ENCODE results near the gene TAF5L. TPM values are rescaled to one million over a fixed set of nuclear protein-coding genes. Genes with fewer than 3 reads are reported as not detected.

TAF5L gene
- total RNA-seq, 4 donors from 2014 or later, result 20.5 to 30.4 (median 24.6) TPM

GRCh38 chr1:229607370-229607769, 18.6 kb downstream of the TAF5L start:
- Histone ChIP-seq H3K4me1 (no peaks in the 10 kb centered on the region), H3K4me3 (no peak overlapping the region), H3K27ac (no peak overlapping the region), H3K9me3 (no peaks in the 10 kb centered on the region), H3K27me3 (no peaks in the 10 kb centered on the region), H3K36me3 (peaks cover 4 to 99% of the 10 kb centered on the region in 2 donors)
- no peak for TF ChIP-seq POLR2A (IDR thresholded peaks at IDR 0.05)
- TF ChIP-seq CTCF (IDR thresholded peaks at IDR 0.05), result no peak
- no peak for TF ChIP-seq POLR2AphosphoS5 (IDR thresholded peaks at IDR 0.05)
- no peak for TF ChIP-seq EP300 (IDR thresholded peaks at IDR 0.05)
- no peak for ATAC-seq
- WGBS, 2 donors (ENCODE audit: low coverage in 1 of 2), result 75 to 86% methylated on average over 1 to 2 of the region's 2 CpGs

- ATAC-seq, result no peak
- Histone ChIP-seq H3K27ac (no peak overlapping the region), H3K27me3 (no peaks in the 10 kb centered on the region), H3K4me3 (no peak overlapping the region), H3K9me3 (no peaks in the 10 kb centered on the region), H3K36me3 (peaks cover 7 to 74% of the 10 kb centered on the region in 2 donors), H3K4me1 (peaks cover 0 to 19% (median 4%) of the 10 kb centered on the region in 3 donors)
- WGBS, 2 donors (ENCODE audit: low coverage in 1 of 2), result 83 to 88% methylated on average over 7 of the region's 7 CpGs
- TF ChIP-seq EP300 (IDR thresholded peaks at IDR 0.05), result no peak
- TF ChIP-seq CTCF (IDR thresholded peaks at IDR 0.05), result no peak
- no peak for TF ChIP-seq POLR2A (IDR thresholded peaks at IDR 0.05)
These were observed 22.4 kb downstream of the TAF5L start for GRCh38 chr1:229603371-229604005.

- Histone ChIP-seq H3K9me3 (no peaks in the 10 kb centered on the region), H3K27me3 (no peaks in the 10 kb centered on the region), H3K36me3 (peaks cover 7 to 42% of the 10 kb centered on the region in 2 donors), H3K4me1 (peaks cover 15 to 46% (median 16%) of the 10 kb centered on the region in 3 donors), H3K27ac (peak overlapping the region in 3 of 4 donors; percentile 9 to 88 (median 86)), H3K4me3 (no peak overlapping the region)
- TF ChIP-seq POLR2A (IDR thresholded peaks at IDR 0.05) (no peak), CTCF (IDR thresholded peaks at IDR 0.05) (no peak), POLR2AphosphoS5 (IDR thresholded peaks at IDR 0.05) (no peak)
- ATAC-seq, result no peak
- 81 to 94% methylated on average over 5 of the region's 5 CpGs for WGBS, 2 donors (ENCODE audit: low coverage in 1 of 2)
These were observed 25.7 kb downstream of the TAF5L start for GRCh38 chr1:229600229-229600628.

GRCh38 chr1:229599218-229599954, 26.5 kb downstream of the TAF5L start:
- no peak for ATAC-seq
- peaks cover 15 to 46% (median 16%) of the 10 kb centered on the region in 3 donors for H3K4me1 ChIP-seq
- H3K27me3 ChIP-seq, result no peaks in the 10 kb centered on the region
- H3K36me3 ChIP-seq, result peaks cover 7 to 41% of the 10 kb centered on the region in 2 donors
- TF ChIP-seq CTCF (IDR thresholded peaks at IDR 0.05), result no peak
- H3K4me3 ChIP-seq, result no peak overlapping the region
- H3K27ac ChIP-seq, result peak overlapping the region in 3 of 4 donors; percentile 3 to 88 (median 86)
- no peaks in the 10 kb centered on the region for H3K9me3 ChIP-seq
- 59 to 66% methylated on average over 2 to 3 of the region's 3 CpGs for WGBS, 2 donors (ENCODE audit: low coverage in 1 of 2)

GRCh38 chr1:229597877-229598276, 28.0 kb downstream of the TAF5L start:
- Histone ChIP-seq H3K4me3 (no peak overlapping the region), H3K4me1 (peaks cover 15 to 46% (median 16%) of the 10 kb centered on the region in 3 donors), H3K36me3 (peaks cover 7 to 41% of the 10 kb centered on the region in 2 donors), H3K27me3 (no peaks in the 10 kb centered on the region), H3K9me3 (no peaks in the 10 kb centered on the region), H3K27ac (peak overlapping the region; percentile 86 to 98 (median 88))
- ATAC-seq, result no peak
- 14 to 33% methylated on average over 1 to 3 of the region's 3 CpGs for WGBS, 2 donors (ENCODE audit: low coverage in 1 of 2)
- TF ChIP-seq POLR2AphosphoS5 (IDR thresholded peaks at IDR 0.05) (peak; percentile 30), CTCF (IDR thresholded peaks at IDR 0.05) (no peak)

Data from gastroesophageal sphincter (tissue), 4 donors.